Stimulated activated naive CD4-positive, alpha-beta T cell treated with Interleukin-2 at 50 U/mL for 16 hours (primary cell): ENCODE results near the gene OAS2.

Source experiments
- DNase-seq: peaks from one replicate; lab custom pipeline; 2025; lab: John Stamatoyannopoulos, UW

The OAS2 gene

DNA sequence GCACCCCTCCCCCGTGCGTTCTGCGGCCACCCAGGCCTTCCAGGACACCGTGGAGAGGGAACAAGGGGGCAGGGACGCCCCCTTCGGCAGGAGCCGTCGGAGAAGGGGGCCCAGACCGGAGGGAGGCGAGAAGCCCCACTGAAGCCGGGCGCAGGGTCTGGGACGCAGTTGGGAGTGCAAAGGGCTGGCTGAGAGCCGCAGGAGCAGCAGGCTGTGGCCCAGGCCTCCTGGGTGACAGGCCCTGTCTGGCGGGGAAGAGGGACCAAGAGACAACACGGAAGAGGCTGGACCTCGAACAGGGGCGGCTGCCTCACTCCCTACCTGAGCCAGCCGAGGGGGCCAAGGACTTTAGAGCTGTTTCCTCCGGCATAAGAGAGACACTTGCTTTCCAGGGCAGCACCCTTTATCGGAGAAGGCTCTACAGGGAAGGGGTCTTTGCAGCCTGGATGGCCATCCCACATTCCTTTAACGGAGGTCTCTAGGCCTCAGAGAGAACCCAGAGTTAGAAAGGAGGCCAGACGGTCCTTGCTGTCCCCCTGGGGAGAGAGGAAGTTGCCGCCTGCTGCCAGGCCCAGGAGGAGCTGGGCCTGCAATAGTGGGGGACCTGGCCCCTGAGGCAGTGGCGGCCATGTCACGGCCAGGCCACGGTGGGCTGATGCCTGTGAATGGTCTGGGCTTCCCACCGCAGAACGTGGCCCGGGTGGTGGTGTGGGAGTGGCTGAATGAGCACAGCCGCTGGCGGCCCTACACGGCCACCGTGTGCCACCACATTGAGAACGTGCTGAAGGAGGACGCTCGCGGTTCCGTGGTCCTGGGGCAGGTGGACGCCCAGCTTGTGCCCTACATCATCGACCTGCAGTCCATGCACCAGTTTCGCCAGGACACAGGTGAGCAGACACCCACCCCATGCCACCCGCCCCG lies 79.5 kb downstream of the OAS2 start:
- no peak for DNase-seq

DNA sequence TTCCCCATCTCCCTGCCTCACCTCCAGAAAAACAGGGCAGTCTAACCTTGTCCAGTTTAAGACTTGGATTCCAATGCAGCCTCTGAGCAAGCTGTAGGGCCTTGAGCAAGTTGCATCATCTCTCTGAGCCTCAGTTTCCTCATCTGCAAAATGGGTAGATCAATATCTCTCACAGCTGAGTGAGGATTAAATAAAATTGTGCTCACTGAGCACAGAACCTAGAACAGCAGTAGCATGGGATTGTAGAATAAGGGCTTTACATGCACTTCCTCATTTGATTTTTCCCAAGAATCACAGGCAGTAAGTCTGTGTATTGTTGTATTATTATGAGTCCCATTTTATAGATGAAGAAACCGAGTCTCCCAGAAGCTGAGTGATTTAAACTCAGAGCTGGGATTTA lies 80.2 kb downstream of the OAS2 start:
- DNase-seq = no peak

DNA sequence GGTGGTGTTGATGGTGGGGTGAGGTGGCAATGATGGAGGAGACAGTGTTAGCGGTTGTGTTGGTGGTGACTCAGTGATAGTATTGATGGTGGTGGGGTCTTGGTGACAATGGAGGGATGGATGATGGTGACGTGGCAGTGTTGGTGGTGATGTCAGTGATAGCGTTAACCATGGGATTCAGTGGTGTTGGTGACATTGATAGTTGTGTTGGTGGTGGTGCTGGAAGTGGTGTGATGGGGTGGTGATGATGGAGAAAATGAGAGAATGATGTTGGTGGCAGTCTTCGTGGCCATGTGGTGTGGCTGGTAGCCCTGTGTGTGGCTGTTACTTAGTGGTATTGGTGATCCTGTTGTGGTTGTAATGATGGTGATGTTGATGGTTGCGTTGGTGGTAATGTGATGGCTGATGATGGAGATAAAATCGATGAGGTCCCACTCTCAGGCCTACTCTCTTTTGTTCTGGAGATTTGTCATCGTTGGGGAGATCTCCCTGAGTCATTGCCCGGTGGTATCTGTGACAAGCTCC lies 80.8 kb downstream of the OAS2 start:
- no peak for DNase-seq

DNA sequence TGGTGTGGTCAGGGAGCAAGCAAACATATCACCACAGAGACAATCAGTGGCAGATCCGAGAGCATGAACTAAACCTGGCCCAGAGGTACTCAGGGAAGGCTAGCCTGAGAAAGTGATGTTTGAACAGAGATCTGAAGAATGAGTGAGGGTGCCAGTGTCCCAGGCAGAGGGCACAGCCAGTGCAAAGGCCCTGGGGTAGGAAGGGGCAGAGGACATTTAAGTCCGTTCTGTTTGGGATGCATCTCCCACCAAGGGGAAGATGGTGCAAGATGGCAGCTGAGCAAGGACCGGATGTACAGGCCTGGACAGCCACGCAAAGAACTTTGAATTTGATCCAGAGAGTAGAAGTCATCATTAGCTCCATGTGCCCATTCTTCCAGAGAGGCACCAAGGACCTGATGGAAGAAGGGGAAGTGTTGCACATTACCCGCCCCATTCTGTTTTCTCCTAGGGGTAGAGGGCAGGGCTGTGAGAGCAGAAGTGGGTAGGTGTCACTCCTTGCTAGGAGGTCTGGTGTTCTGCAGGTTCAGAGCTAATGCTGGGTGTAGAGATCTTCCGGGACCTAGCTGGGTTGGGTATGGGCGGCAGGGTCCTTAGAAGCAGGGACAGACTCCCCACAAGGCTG lies 82.1 kb downstream of the OAS2 start:
- DNase-seq = no peak

DNA sequence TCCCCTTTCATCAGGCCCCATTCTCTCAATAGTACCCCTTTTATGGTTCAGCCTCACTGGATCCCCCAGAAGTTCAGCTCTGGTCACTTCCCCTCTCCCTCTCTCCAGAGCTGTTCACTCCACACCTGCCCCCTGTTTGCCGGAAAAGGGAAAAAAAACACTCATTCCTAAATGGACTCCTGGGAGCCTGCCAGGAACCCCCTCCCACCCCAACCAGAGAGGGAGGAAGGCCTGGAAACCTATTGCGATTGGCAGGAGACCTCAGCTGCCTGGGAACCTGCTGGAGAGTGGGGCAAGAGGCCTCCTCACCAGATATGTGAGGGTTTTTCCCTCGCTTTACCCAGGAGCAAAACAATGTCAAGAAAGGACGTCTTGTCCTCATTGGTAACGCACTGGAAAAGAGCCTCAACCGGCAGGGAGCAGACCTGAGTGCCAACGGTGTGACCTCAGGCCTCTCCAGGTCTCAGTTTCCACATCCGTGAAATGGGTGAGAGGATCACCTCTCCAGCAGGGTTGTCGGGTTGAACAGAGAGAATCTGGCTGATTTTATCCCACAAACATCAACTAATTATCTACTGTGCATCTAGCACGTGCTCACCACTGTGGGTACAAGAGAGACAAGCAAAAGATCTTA lies 82.9 kb downstream of the OAS2 start:
- DNase-seq = no peak
